MM.1S (cell line): ENCODE measurements around the gene FAM161B.
"Not testable (repeated sequence)": the region's sequence is repeated elsewhere in the genome, so short reads cannot be mapped to it uniquely, and the experiment has no call there.

Source experiments
- DNase-seq: peaks from one replicate; pipeline ENCODE4 v3.0.0-alpha.2; 2015
- H2AFZ ChIP-seq: fragments of 300-600 bp; sonication (generic); 2 replicates; pipeline ENCODE4 v1.6.0; 2016; ENCODE audit warnings: antibody characterized with exemption, low read length
- H3F3A ChIP-seq: fragments of 300-600 bp; sonication (generic); 2 replicates; pipeline ENCODE4 v1.6.1; 2016; ENCODE audit warnings: mild to moderate bottlenecking, antibody characterized with exemption, low read length, moderate library complexity, mixed read lengths; ENCODE audit not compliant: insufficient read depth
- H3K27ac ChIP-seq: fragments of 300-600 bp; sonication (generic); 2 replicates; pipeline ENCODE4 v1.5.1; 2016; ENCODE audit warnings: mild to moderate bottlenecking, low read length
- H3K27me3 ChIP-seq: fragments of 300-600 bp; sonication (generic); replicated peaks from 2 replicates; pipeline ENCODE4 v1.6.0; 2016; ENCODE audit warnings: low read length; ENCODE audit not compliant: insufficient read depth
- H3K36me3 ChIP-seq: fragments of 300-600 bp; sonication (generic); replicated peaks from 2 replicates; pipeline ENCODE4 v1.6.1; 2016; ENCODE audit warnings: mild to moderate bottlenecking, low read length, mixed read lengths; ENCODE audit not compliant: insufficient read depth
- H3K4me1 ChIP-seq: fragments of 300-600 bp; sonication (generic); 2 replicates; pipeline ENCODE4 v1.6.1; 2016; ENCODE audit warnings: low read length, mixed read lengths
- H3K4me2 ChIP-seq: fragments of 300-600 bp; sonication (generic); 2 replicates; pipeline ENCODE4 v1.6.0; 2016; ENCODE audit warnings: low read depth, low read length
- H3K4me3 ChIP-seq: fragments of 300-600 bp; sonication (generic); 2 replicates; pipeline ENCODE4 v1.5.1; 2016; ENCODE audit warnings: low read length, mixed read lengths
- H3K79me2 ChIP-seq: fragments of 300-600 bp; sonication (generic); 2 replicates; pipeline ENCODE4 v1.6.1; 2016; ENCODE audit warnings: mixed run types, low read length, mixed read lengths
- H3K9ac ChIP-seq: fragments of 300-600 bp; sonication (generic); 2 replicates; pipeline ENCODE4 v1.6.1; 2016; ENCODE audit warnings: low read length, mixed read lengths
- H3K9me2 ChIP-seq: fragments of 300-600 bp; sonication (generic); replicated peaks from 2 replicates; pipeline ENCODE4 v1.6.1; 2016; ENCODE audit warnings: mild to moderate bottlenecking, low read length, mixed read lengths; ENCODE audit not compliant: insufficient read depth
- H3K9me3 ChIP-seq: fragments of 300-600 bp; sonication (generic); replicated peaks from 2 replicates; pipeline ENCODE4 v1.6.1; 2016; ENCODE audit warnings: mild to moderate bottlenecking, low read length, mixed read lengths; ENCODE audit not compliant: insufficient read depth
- H4K20me1 ChIP-seq: fragments of 300-600 bp; sonication (generic); 2 replicates; pipeline ENCODE4 v1.6.1; 2016; ENCODE audit warnings: mild to moderate bottlenecking, low read length, moderate library complexity, mixed read lengths; ENCODE audit not compliant: insufficient read depth
- EZH2 ChIP-seq: fragments of 300-600 bp; sonication (generic); optimal IDR thresholded peaks from 2 replicates; pipeline ENCODE3; 2017; ENCODE audit warnings: low read depth, mild to moderate bottlenecking, antibody characterized with exemption, low read length, mixed read lengths
- EZH2phosphoT487 ChIP-seq: fragments of 300-600 bp; sonication (generic); IDR thresholded peaks from 2 replicates; pipeline ENCODE4 v1.6.1; 2018; ENCODE audit warnings: antibody characterized with exemption, low read length
- TF ChIP-seq, protein P1 (sequence below): fragments of 300-600 bp; sonication (generic); IDR thresholded peaks from 2 replicates; pipeline ENCODE4 v1.5.1; 2016; ENCODE audit warnings: antibody characterized with exemption, low read length, mixed read lengths

The FAM161B gene

DNA sequence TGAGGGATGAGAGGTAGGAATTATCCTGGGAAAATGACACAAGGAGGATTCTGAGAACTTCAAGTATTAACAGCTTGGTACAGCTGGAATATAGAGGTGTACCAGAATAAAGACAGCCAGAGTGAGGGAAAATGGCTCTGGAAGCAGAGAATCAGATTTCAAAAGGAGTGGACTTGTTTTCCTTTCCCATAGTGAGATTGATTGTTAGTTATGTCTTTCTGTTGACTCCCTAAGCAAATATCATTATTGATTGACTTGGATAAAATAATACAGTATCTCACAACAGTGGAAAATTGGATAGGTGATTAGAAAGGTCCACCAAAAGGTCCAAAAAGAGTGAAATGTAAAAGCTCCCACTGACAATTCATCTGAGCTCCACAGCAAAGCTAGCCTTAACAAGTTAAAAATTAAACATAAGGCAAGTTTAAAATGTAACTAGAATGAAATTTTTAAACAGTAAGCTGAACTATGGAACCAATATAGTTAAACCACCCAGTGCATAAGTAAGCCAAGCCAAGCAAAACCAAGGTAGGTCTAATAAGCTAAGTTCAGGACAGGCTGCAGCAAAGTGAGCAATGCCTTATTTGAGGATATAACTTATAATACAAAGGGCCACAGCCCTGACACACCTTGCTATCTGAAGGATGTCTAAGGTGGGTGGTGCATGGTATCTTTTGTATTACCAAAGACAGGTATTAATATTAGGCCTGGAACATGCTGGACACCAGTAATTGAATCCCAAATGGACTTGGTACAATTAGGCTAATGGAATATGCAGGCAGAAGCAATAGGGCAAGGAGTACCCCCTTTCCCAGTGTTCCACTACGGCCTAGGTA lies 47.4 kb upstream of the FAM161B start:
- no peak overlapping the region for H3K4me2 ChIP-seq

DNA sequence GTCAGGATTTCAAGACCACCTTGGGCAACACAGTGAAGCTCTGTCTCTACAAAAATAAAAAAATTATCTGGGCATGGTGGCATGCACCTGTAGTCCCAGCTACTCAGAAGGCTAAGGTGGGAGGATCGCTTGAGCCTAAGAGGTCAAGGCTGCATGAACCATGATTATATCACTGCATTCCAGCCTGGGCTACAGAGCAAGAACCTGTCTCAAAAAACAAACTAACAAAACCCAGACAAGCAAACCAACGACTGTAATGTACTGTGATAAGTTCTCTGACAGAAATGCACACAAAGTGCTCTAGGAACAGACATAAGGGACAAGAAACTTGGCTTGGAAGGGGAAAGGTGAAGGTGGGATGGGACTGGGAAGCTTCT lies 46.8 kb upstream of the FAM161B start:
- TF ChIP-seq, protein P1, sequence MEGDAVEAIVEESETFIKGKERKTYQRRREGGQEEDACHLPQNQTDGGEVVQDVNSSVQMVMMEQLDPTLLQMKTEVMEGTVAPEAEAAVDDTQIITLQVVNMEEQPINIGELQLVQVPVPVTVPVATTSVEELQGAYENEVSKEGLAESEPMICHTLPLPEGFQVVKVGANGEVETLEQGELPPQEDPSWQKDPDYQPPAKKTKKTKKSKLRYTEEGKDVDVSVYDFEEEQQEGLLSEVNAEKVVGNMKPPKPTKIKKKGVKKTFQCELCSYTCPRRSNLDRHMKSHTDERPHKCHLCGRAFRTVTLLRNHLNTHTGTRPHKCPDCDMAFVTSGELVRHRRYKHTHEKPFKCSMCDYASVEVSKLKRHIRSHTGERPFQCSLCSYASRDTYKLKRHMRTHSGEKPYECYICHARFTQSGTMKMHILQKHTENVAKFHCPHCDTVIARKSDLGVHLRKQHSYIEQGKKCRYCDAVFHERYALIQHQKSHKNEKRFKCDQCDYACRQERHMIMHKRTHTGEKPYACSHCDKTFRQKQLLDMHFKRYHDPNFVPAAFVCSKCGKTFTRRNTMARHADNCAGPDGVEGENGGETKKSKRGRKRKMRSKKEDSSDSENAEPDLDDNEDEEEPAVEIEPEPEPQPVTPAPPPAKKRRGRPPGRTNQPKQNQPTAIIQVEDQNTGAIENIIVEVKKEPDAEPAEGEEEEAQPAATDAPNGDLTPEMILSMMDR, result no peak
- TF ChIP-seq EZH2phosphoT487 (no peak), EZH2 (no peak)
- H3K9me2 ChIP-seq, result no peaks in the 10 kb centered on the region
- no peak overlapping the region for H3K27ac ChIP-seq
- H3K4me2 ChIP-seq, result no peak overlapping the region
- no peaks in the 10 kb centered on the region for H3K27me3 ChIP-seq
- no peaks in the 10 kb centered on the region for H3K36me3 ChIP-seq
- H3K9me3 ChIP-seq, result no peaks in the 10 kb centered on the region
- H3K79me2 ChIP-seq, result no peaks in the 10 kb centered on the region
- no peak for DNase-seq
- no peak overlapping the region for H2AFZ ChIP-seq
- no peak overlapping the region for H3K9ac ChIP-seq
- H3K4me3 ChIP-seq, result no peak overlapping the region
- no peaks in the 10 kb centered on the region for H4K20me1 ChIP-seq
- H3F3A ChIP-seq, result no peaks in the 10 kb centered on the region
- H3K4me1 ChIP-seq, result no peaks in the 10 kb centered on the region

More for the DNA sequence above, 47.4 kb upstream of the FAM161B start:
- Histone ChIP-seq H3K27me3 (no peaks in the 10 kb centered on the region), H3K4me3 (no peak overlapping the region), H2AFZ (no peak overlapping the region), H3F3A (no peaks in the 10 kb centered on the region), H3K9ac (no peak overlapping the region), H3K79me2 (no peaks in the 10 kb centered on the region), H3K9me2 (no peaks in the 10 kb centered on the region), H3K27ac (no peak overlapping the region), H4K20me1 (no peaks in the 10 kb centered on the region), H3K4me1 (no peaks in the 10 kb centered on the region), H3K9me3 (no peaks in the 10 kb centered on the region), H3K36me3 (no peaks in the 10 kb centered on the region)
- DNase-seq, result no peak
- no peak for TF ChIP-seq EZH2
- no peak for TF ChIP-seq EZH2phosphoT487
- TF ChIP-seq, protein P1, result no peak

DNA sequence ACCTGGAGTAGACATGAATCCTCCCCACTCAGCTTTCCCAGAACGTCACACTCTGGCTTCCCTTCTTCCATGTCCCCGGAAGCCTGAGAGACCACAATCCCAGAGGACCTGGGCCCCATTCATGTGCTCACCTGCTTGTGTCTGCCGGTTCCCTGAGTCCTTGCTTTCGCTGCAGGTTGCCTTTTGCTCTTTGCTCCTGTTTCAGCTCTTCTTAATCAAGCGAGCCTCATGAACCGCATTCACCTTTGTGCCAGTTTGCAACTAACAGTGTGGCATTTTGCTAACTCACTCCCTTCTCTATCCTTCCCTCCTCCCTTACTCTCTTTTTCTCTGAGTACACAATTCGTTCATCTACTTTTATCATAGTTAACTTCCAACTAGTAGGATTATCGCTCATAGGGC lies 46.1 kb upstream of the FAM161B start:
- no peak overlapping the region for H3K27ac ChIP-seq
- no peaks in the 10 kb centered on the region for H3K27me3 ChIP-seq
- H4K20me1 ChIP-seq, result no peaks in the 10 kb centered on the region
- TF ChIP-seq EZH2, result no peak
- no peak for TF ChIP-seq EZH2phosphoT487
- TF ChIP-seq, protein P1, result no peak
- no peaks in the 10 kb centered on the region for H3K36me3 ChIP-seq
- no peak overlapping the region for H3K4me3 ChIP-seq
- no peaks in the 10 kb centered on the region for H3K4me1 ChIP-seq
- no peaks in the 10 kb centered on the region for H3K79me2 ChIP-seq
- H3F3A ChIP-seq, result no peaks in the 10 kb centered on the region
- H3K9ac ChIP-seq, result no peak overlapping the region
- H2AFZ ChIP-seq, result no peak overlapping the region
- no peak overlapping the region for H3K4me2 ChIP-seq
- no peaks in the 10 kb centered on the region for H3K9me3 ChIP-seq
- H3K9me2 ChIP-seq, result no peaks in the 10 kb centered on the region
- no peak for DNase-seq

DNA sequence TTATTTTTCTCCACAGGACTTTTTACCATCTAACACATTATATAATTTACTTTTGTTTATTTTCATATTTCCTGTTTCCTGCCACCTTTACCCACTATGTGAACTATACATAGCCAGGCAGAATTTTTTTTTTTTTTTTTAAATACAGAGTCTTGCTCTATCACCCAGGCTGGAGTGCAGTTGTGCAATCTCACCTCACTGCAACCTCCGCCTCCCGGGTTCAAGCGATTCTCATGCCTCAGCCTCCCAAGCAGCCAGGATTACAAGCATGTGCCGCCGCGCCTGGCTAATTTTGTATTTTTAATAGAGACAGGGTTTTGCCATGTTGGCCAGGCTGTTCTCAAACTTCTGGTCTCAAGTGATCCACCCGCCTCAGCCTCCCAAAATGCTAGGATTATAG lies 45.0 kb upstream of the FAM161B start:
- H3K9me2 ChIP-seq, H3K9ac ChIP-seq, H2AFZ ChIP-seq, H3K4me1 ChIP-seq, H3K4me3 ChIP-seq, H3K79me2 ChIP-seq, H3K36me3 ChIP-seq, H3K9me3 ChIP-seq, H4K20me1 ChIP-seq, DNase-seq, H3K27me3 ChIP-seq, H3K27ac ChIP-seq, H3K4me2 ChIP-seq, H3F3A ChIP-seq: not testable (repeated sequence)
